Measurements from ENCODE around the gene ANGPTL4. TPM values are rescaled to one million over a fixed set of nuclear protein-coding genes. Genes with fewer than 3 reads are reported as not detected.
"Not testable (repeated sequence)": the region's sequence is repeated elsewhere in the genome, so short reads cannot be mapped to it uniquely, and the experiment has no call there.

ANGPTL4 gene
- polyA plus RNA-seq (2013, experiment 1 of 2): 48.8 TPM
- 48.5 TPM for polyA plus RNA-seq (2013, experiment 2 of 2)

- Histone ChIP-seq H3K23ac (ENCODE audit: low read length in 2 of 2) (peak within 1 kb of the TSS in 1 of 2 experiments; percentile 99), H3K36me3 (ENCODE audit: control insufficient read depth in 1 of 2, insufficient read depth in 2 of 2, low read depth in 1 of 2, low read length in 2 of 2) (peaks cover 19 to 24% of the 10 kb centered on the region in 2 experiments), H3K27ac (ENCODE audit: low read length, poor library complexity, severe bottlenecking) (peak within 1 kb of the TSS; percentile 86), H3K18ac (ENCODE audit: low read depth in 1 of 2, low read length in 2 of 2) (peak within 1 kb of the TSS; percentile 89 to 100), H2AK5ac (ENCODE audit: low read length, severe bottlenecking) (peak within 1 kb of the TSS; percentile 99), H3K9ac (ENCODE audit: low read length) (peak within 1 kb of the TSS; percentile 89), H3K27me3 (ENCODE audit: control insufficient read depth in 1 of 2, insufficient read depth in 1 of 2, low read length in 2 of 2) (no peaks in the 10 kb centered on the region), H2BK5ac (ENCODE audit: low read depth, low read length, poor library complexity, severe bottlenecking) (peak within 1 kb of the TSS; percentile 61), H2BK15ac (ENCODE audit: low read depth, poor library complexity, severe bottlenecking) (peak within 1 kb of the TSS; percentile 65), H3K4me3 (ENCODE audit: insufficient read depth in 1 of 2, low read depth in 1 of 2, low read length in 2 of 2) (peak within 1 kb of the TSS; percentile 75 to 94), H4K91ac (ENCODE audit: low read length) (peak within 1 kb of the TSS; percentile 88), H2AFZ (ENCODE audit: low read depth, low read length) (peak within 1 kb of the TSS; percentile 47), H3K4me2 (ENCODE audit: low read length, poor library complexity, severe bottlenecking) (peak within 1 kb of the TSS; percentile 78), H3K4ac (ENCODE audit: low read depth in 1 of 2, low read length in 2 of 2) (peak within 1 kb of the TSS; percentile 20 to 97), H3K14ac (ENCODE audit: low read length in 2 of 2) (peak within 1 kb of the TSS in 1 of 2 experiments; percentile 98), H3K79me1 (replicated peaks; ENCODE audit: low read length, poor library complexity, severe bottlenecking) (peaks cover 2% of the 10 kb centered on the region), H3K9me3 (ENCODE audit: control insufficient read depth, low read length) (no peaks in the 10 kb centered on the region), H2BK12ac (ENCODE audit: low read length in 2 of 2) (peak within 1 kb of the TSS; percentile 6 to 97), H3K4me1 (ENCODE audit: control insufficient read depth, insufficient read depth, low read depth, low read length) (peaks cover 55% of the 10 kb centered on the region), H4K8ac (ENCODE audit: low read length) (peak within 1 kb of the TSS; percentile 87), H2BK120ac (ENCODE audit: low read depth, low read length) (peak within 1 kb of the TSS; percentile 39)
- peak; percentile 88 for DNase-seq
- under 1% methylated on average over 69 of the region's 81 CpGs for WGBS
Observed at GRCh38 chr19:8363803-8364771, at the start of gene ANGPTL4. Gene ANGPTL4 (plus strand): TSS chr19:8364155. CDS start chr19:8364322, 167 bp downstream.

GRCh38 chr19:8314981-8315640 is 48.8 kb upstream of the ANGPTL4 start:
- H2AK5ac ChIP-seq (ENCODE audit: low read length, severe bottlenecking); H2AFZ ChIP-seq (ENCODE audit: low read depth, low read length); H3K4me3 ChIP-seq (ENCODE audit: insufficient read depth in 1 of 2, low read depth in 1 of 2, low read length in 2 of 2); H4K91ac ChIP-seq (ENCODE audit: low read length); H4K8ac ChIP-seq (ENCODE audit: low read length); H3K14ac ChIP-seq (ENCODE audit: low read length in 2 of 2); H3K23ac ChIP-seq (ENCODE audit: low read length in 2 of 2); H3K18ac ChIP-seq (ENCODE audit: low read depth in 1 of 2, low read length in 2 of 2); DNase-seq; H2BK120ac ChIP-seq (ENCODE audit: low read depth, low read length); H2BK12ac ChIP-seq (ENCODE audit: low read length in 2 of 2); H3K27me3 ChIP-seq (ENCODE audit: control insufficient read depth in 1 of 2, insufficient read depth in 1 of 2, low read length in 2 of 2); H2BK5ac ChIP-seq (ENCODE audit: low read depth, low read length, poor library complexity, severe bottlenecking); H3K27ac ChIP-seq (ENCODE audit: low read length, poor library complexity, severe bottlenecking); H3K9ac ChIP-seq (ENCODE audit: low read length); H3K9me3 ChIP-seq (ENCODE audit: control insufficient read depth, low read length); H2BK15ac ChIP-seq (ENCODE audit: low read depth, poor library complexity, severe bottlenecking); H3K4me2 ChIP-seq (ENCODE audit: low read length, poor library complexity, severe bottlenecking); H3K4ac ChIP-seq (ENCODE audit: low read depth in 1 of 2, low read length in 2 of 2); H3K4me1 ChIP-seq (ENCODE audit: control insufficient read depth, insufficient read depth, low read depth, low read length): not testable (repeated sequence)
- H3K79me1 ChIP-seq (replicated peaks; ENCODE audit: low read length, poor library complexity, severe bottlenecking): peaks cover 19% of the 10 kb centered on the region
- WGBS: 94% methylated on average over 9 of the region's 11 CpGs
- peaks cover 58 to 63% of the 10 kb centered on the region in 2 experiments for H3K36me3 ChIP-seq (ENCODE audit: control insufficient read depth in 1 of 2, insufficient read depth in 2 of 2, low read depth in 1 of 2, low read length in 2 of 2)

- Histone ChIP-seq H3K36me3 (ENCODE audit: control insufficient read depth in 1 of 2, insufficient read depth in 2 of 2, low read depth in 1 of 2, low read length in 2 of 2) (peaks cover 45 to 50% of the 10 kb centered on the region in 2 experiments), H3K23ac (ENCODE audit: low read length in 2 of 2) (no peak overlapping the region), H3K4me1 (ENCODE audit: control insufficient read depth, insufficient read depth, low read depth, low read length) (peaks cover 8% of the 10 kb centered on the region), H3K27me3 (ENCODE audit: control insufficient read depth in 1 of 2, insufficient read depth in 1 of 2, low read length in 2 of 2) (no peaks in the 10 kb centered on the region), H2AK5ac (ENCODE audit: low read length, severe bottlenecking) (no peak overlapping the region), H4K8ac (ENCODE audit: low read length) (no peak overlapping the region), H2BK120ac (ENCODE audit: low read depth, low read length) (no peak overlapping the region), H3K4ac (ENCODE audit: low read depth in 1 of 2, low read length in 2 of 2) (no peak overlapping the region), H4K91ac (ENCODE audit: low read length) (no peak overlapping the region), H3K14ac (ENCODE audit: low read length in 2 of 2) (no peak overlapping the region), H3K4me2 (ENCODE audit: low read length, poor library complexity, severe bottlenecking) (no peak overlapping the region), H2BK5ac (ENCODE audit: low read depth, low read length, poor library complexity, severe bottlenecking) (no peak overlapping the region), H3K18ac (ENCODE audit: low read depth in 1 of 2, low read length in 2 of 2) (no peak overlapping the region), H2AFZ (ENCODE audit: low read depth, low read length) (no peak overlapping the region), H3K9me3 (ENCODE audit: control insufficient read depth, low read length) (no peaks in the 10 kb centered on the region), H3K27ac (ENCODE audit: low read length, poor library complexity, severe bottlenecking) (no peak overlapping the region), H2BK12ac (ENCODE audit: low read length in 2 of 2) (no peak overlapping the region), H3K79me1 (replicated peaks; ENCODE audit: low read length, poor library complexity, severe bottlenecking) (peaks cover 18% of the 10 kb centered on the region), H3K4me3 (ENCODE audit: insufficient read depth in 1 of 2, low read depth in 1 of 2, low read length in 2 of 2) (no peak overlapping the region), H3K9ac (ENCODE audit: low read length) (no peak overlapping the region), H2BK15ac (ENCODE audit: low read depth, poor library complexity, severe bottlenecking) (no peak overlapping the region)
- 84% methylated on average over 14 of the region's 14 CpGs for WGBS
- no peak for DNase-seq
Observed at GRCh38 chr19:8316351-8317125, 47.4 kb upstream of the ANGPTL4 start.

Measured in mesenchymal stem cell (in vitro differentiated cells and primary cell).